Breast epithelium (tissue), 3 donors: ENCODE measurements around the gene UBASH3B.

ENCODE experiments used
- CTCF ChIP-seq, 3 donors: fragments of 450-650 bp; IDR thresholded peaks; one replicate each; pipeline ENCODE4 v1.5.1; 2016 to 2017; ENCODE audit warnings: antibody characterized with exemption in 3 of 3, mild to moderate bottlenecking in 3 of 3, moderate library complexity in 3 of 3
- POLR2A ChIP-seq: fragments of 450-650 bp; IDR thresholded peaks from one replicate; pipeline ENCODE4 v1.6.1; 2016; ENCODE audit warnings: antibody characterized with exemption, mild to moderate bottlenecking, moderate library complexity
- POLR2AphosphoS5 ChIP-seq, 3 donors: sonication (generic); formaldehyde crosslinking; IDR thresholded peaks; one replicate each; pipeline ENCODE4 v1.6.1; 2017; ENCODE audit warnings: antibody characterized with exemption in 3 of 3

GRCh38 chr11:122779047-122779629 is 123.6 kb downstream of the UBASH3B start:
- TF ChIP-seq CTCF (IDR thresholded peaks at IDR 0.05): no peak
- no peak for TF ChIP-seq POLR2A
- no peak for TF ChIP-seq POLR2AphosphoS5 (IDR thresholded peaks at IDR 0.05)
